Sigmoid colon (tissue), 3 donors: ENCODE results near the gene HRG.
"Not testable (repeated sequence)": the region's sequence is repeated elsewhere in the genome, so short reads cannot be mapped to it uniquely, and the experiment has no call there.

ENCODE experiments used
- CTCF ChIP-seq, 4 experiments: fragments of 450-650 bp in 3 of 4; fragments of 200-600 bp in 1 of 4; IDR thresholded peaks; one replicate each; pipeline ENCODE4 v1.5.1; 2016 to 2019; ENCODE audit warnings: antibody characterized with exemption in 4 of 4, mild to moderate bottlenecking in 3 of 4, moderate library complexity in 2 of 4
- POLR2A ChIP-seq, 2 donors: fragments of 450-650 bp; IDR thresholded peaks; one replicate each; pipeline ENCODE4 v1.6.1; 2016; ENCODE audit warnings: antibody characterized with exemption in 2 of 2, mild to moderate bottlenecking in 2 of 2, moderate library complexity in 2 of 2

- not testable (repeated sequence) for TF ChIP-seq CTCF, POLR2A (IDR thresholded peaks at IDR 0.05)
Observed at GRCh38 chr3:186710694-186711093, 44.9 kb downstream of the HRG start.
